HepG2 (cell line): Measurements from ENCODE around the gene CCR5AS.

Source experiments
- ATAC-seq: fragments of 200-7000 bp; cut with Tn5 transposase; 3 replicates; pipeline ENCODE4 v1.9.1; 2020; ENCODE audit warnings: mild to moderate bottlenecking, moderate library complexity
- BruUV-seq: library from RNA; stranded (reverse); fragments of 400-500 nt; replicated peaks from 2 replicates; lab custom pipeline; 2021; lab: Mats Ljungman, UMichigan
- CTCF ChIA-PET: fragments of 300-600 bp; formaldehyde crosslinking; extraction: SDS; loops from one replicate; lab custom pipeline; 2021; ENCODE audit warnings: low total read pairs, inconsistent platforms, low intra/inter-chr PET ratio; lab: Yijun Ruan, JAX
- POLR2A ChIA-PET: fragments of 350-600 bp; sonication (Branson Sonifier 250); formaldehyde crosslinking; loops from one replicate; lab custom pipeline; 2020; ENCODE audit warnings: antibody characterized with exemption, inconsistent platforms; lab: Yijun Ruan, JAX
- DNase-seq: peaks from one replicate; pipeline ENCODE4 v3.0.0-alpha.2; 2015; ENCODE audit warnings: low spot score
- FAIRE-seq: peaks from 3 replicates; lab custom pipeline; 2011; peaks lifted over from hg19 to GRCh38; lab: Jason Lieb, UNC
- H2AFZ ChIP-seq: one replicate; pipeline ENCODE4 v1.6.1; 2011; ENCODE audit warnings: low read length, inconsistent platforms
- H3K27ac ChIP-seq: fragments of 300-600 bp; 3 replicates; pipeline ENCODE4 v1.8.0; 2011; ENCODE audit warnings: mixed run types, mild to moderate bottlenecking, mixed read lengths, low read length, inconsistent platforms; ENCODE audit not compliant: insufficient read depth; ENCODE audit errors: extremely low read length
- H3K27me3 ChIP-seq, 2 experiments: fragments of 200-600 bp in 1 of 2; 2 replicates in 1 of 2; 3 replicates in 1 of 2; pipeline versions ENCODE4 v1.6.0 to v1.8.0; 2011; ENCODE audit warnings: low read length in 2 of 2, mild to moderate bottlenecking in 2 of 2, moderate library complexity in 2 of 2, inconsistent platforms in 1 of 2; ENCODE audit not compliant: insufficient read depth in 2 of 2, control insufficient read depth in 1 of 2
- H3K36me3 ChIP-seq, 2 experiments: fragments of 200-600 bp in 1 of 2; replicated peaks in 1 of 2; 2 replicates in 1 of 2; 3 replicates in 1 of 2; pipeline versions ENCODE4 v1.5.1 to v1.8.0; 2011; ENCODE audit warnings: low read length in 2 of 2, inconsistent platforms in 1 of 2; ENCODE audit not compliant: insufficient read depth in 2 of 2, control insufficient read depth in 1 of 2
- H3K4me1 ChIP-seq: 2 replicates; pipeline ENCODE4 v1.5.1; 2012; ENCODE audit warnings: low read length, inconsistent platforms; ENCODE audit not compliant: insufficient read depth
- H3K4me2 ChIP-seq: 2 replicates; pipeline ENCODE4 v1.6.0; 2011; ENCODE audit warnings: low read depth, low read length, inconsistent platforms
- H3K4me3 ChIP-seq, 3 experiments: fragments of 200-600 bp in 1 of 3; sonication (generic), shearing (Covaris generic) in 1 of 3; replicated peaks in 1 of 3; 2 replicates each; pipeline ENCODE4 v1.5.1; 2011 to 2016; ENCODE audit warnings: low read length in 3 of 3, inconsistent platforms in 2 of 3, low read depth in 2 of 3, mild to moderate bottlenecking in 2 of 3, control low read depth in 1 of 3, mixed read lengths in 1 of 3; ENCODE audit not compliant: insufficient read depth in 1 of 3
- H3K79me2 ChIP-seq: one replicate; pipeline ENCODE4 v1.6.1; 2011; ENCODE audit warnings: low read length, inconsistent platforms; ENCODE audit not compliant: insufficient read depth
- H3K9ac ChIP-seq: 2 replicates; pipeline ENCODE4 v1.6.0; 2011; ENCODE audit warnings: mild to moderate bottlenecking, low read depth, low read length, inconsistent platforms; ENCODE audit not compliant: insufficient read depth
- H3K9me3 ChIP-seq: 2 replicates; pipeline ENCODE4 v1.5.1; 2012; ENCODE audit warnings: mild to moderate bottlenecking, low read length
- H4K20me1 ChIP-seq: 2 replicates; pipeline ENCODE4 v1.6.0; 2011; ENCODE audit warnings: inconsistent platforms, mild to moderate bottlenecking, low read length, moderate library complexity; ENCODE audit not compliant: insufficient read depth
- CCAR2 ChIP-seq: fragments of 200-400 bp; formaldehyde crosslinking; optimal IDR thresholded peaks from 2 replicates; pipeline ENCODE3; 2018; ENCODE audit warnings: low read depth, mild to moderate bottlenecking, low read length, moderate library complexity
- MED1 ChIP-seq: sonication (generic); formaldehyde crosslinking; IDR thresholded peaks from 2 replicates; pipeline ENCODE4 v1.4.0; 2020; ENCODE audit warnings: missing genetic modification reagents
- TSC22D2 ChIP-seq: sonication (generic); formaldehyde crosslinking; IDR thresholded peaks from 2 replicates; pipeline ENCODE4 v1.5.1; 2020; ENCODE audit warnings: missing genetic modification reagents, mild to moderate bottlenecking, borderline replicate concordance
- ZNF234 ChIP-seq: sonication (generic); formaldehyde crosslinking; conservative IDR thresholded peaks from 2 replicates; pipeline ENCODE4 v1.5.1; 2020; ENCODE audit warnings: mild to moderate bottlenecking, missing genetic modification reagents
- ZNF350 ChIP-seq: sonication (generic); formaldehyde crosslinking; IDR thresholded peaks from 2 replicates; pipeline ENCODE4 v1.4.0; 2020; ENCODE audit warnings: mild to moderate bottlenecking, low read depth, missing genetic modification reagents, borderline replicate concordance
- ZNF652 ChIP-seq: IDR thresholded peaks from 2 replicates; pipeline ENCODE4 v1.6.1; 2016; ENCODE audit warnings: low read depth, borderline replicate concordance
- ZNF781 ChIP-seq: sonication (generic); formaldehyde crosslinking; IDR thresholded peaks from 2 replicates; pipeline ENCODE4 v1.5.1; 2020; ENCODE audit warnings: borderline replicate concordance, mild to moderate bottlenecking, missing genetic modification reagents; ENCODE audit errors: not compliant biosample characterization
- WGBS: methylation state at CpG from one replicate; pipeline ENCODE4 v1.1.6; 2017; ENCODE audit warnings: low lambda C conversion rate; 5-methylcytosine and 5-hydroxymethylcytosine counted together
- in situ Hi-C: cut with HindIII; loops from 2 replicates; pipeline ENCODE4 v1.10.0; 2017; ENCODE audit warnings: low pct_unique_long_range_greater_than_20kb; ENCODE audit not compliant: extremely low pct_ligation_motif_present
- intact Hi-C: fragments of 100-400 bp; cut with micrococcal nuclease; formaldehyde crosslinking; loops from one replicate; pipeline ENCODE4 v1.10.0; 2022; ENCODE audit not compliant: unreplicated experiment
- TF ChIP-seq, protein P1 (sequence below): sonication (generic); formaldehyde crosslinking; IDR thresholded peaks from 2 replicates; pipeline ENCODE4 v1.4.0; 2020; ENCODE audit warnings: missing genetic modification reagents
- TF ChIP-seq, protein P2 (sequence below): sonication (generic); formaldehyde crosslinking; IDR thresholded peaks from 2 replicates; pipeline ENCODE4 v1.8.1; 2022; ENCODE audit warnings: mild to moderate bottlenecking, missing genetic modification reagents

Gene CCR5AS

DNA sequence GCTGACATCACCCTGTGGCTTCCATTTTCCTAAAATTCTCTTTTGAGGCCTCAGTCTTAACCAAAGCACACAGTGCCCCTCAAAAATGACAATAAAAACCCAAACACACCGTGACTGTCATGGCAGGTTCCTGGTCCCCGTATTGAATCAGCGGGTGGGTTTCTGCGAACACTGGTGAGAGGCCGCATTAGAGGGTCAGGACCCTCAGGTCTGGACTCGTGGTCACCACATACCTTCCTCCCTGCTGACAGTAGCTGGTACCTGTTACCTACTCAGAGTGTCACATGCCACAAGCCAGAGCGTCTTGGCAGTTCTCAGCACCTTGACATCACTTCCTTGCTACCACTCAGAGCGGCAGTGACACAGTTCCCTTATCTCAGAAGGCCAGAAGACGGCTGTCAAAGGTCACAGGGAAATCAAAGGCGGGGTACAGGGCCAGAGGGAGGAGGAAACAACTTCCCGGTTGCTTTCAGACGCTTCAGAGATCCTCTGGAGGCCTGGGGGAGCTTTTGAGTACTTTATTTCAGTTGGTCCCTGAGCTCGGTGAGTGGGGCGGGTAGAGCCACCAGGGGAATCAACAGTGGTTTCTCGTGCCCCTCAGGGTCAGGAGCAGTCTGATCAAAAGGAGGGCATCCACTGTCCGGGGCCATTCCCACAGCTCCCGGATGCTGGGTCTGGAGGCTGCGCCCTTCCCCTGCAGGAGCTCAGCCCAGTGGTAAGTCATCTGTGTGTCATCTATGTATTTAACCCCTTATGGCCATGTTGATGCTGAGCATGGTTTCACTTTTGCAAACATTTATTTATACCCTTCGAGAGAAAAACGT lies at the start of gene CCR5AS, which contains the start of gene CCRL2:
Gene CCR5AS (minus strand): TSS at position 279 of the 824 bp plus-strand sequence.
Gene CCRL2 (plus strand): TSS at position 472 of the 824 bp plus-strand sequence. CDS start 821 bp downstream, outside the sequence.
- CTCF ChIA-PET = no interaction called here

DNA sequence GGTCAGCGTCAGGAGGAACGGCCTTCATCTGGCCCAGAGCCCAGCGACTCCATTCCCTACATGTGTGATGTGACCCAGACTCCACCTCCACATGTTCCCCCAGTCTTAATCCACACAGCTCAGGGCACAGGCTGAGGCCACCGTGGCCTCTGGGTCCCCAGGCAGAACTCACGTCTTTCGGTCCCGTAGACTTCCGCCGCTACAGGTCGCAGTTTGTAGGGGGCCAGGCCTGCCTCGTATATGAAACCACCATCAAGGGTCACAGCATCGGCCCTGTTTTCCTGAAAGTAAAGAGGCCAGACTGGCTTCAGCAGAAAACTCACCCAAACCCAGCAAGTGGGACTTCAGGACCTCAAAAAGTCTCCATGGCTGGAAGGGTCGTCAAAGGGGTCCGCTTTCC lies 49.3 kb upstream of the CCR5AS start:
- 0 out of 2 replicates have a peak, but pooled peaks cover 8% of the 10 kb centered on the region for H3K9me3 ChIP-seq
- ATAC-seq (peak; percentile 25; the same call in 1 of the 3 replicates), FAIRE-seq (no peak), DNase-seq (no peak)
- intact Hi-C loops (no loop called here), in situ Hi-C loops (no loop called here)
- H3K27ac ChIP-seq = no peak overlapping the region
- no peak overlapping the region for H3K9ac ChIP-seq
- no peaks in the 10 kb centered on the region for H4K20me1 ChIP-seq
- WGBS = 67% methylated on average over 10 of the region's 14 CpGs
- no peaks in the 10 kb centered on the region for H3K4me1 ChIP-seq
- BruUV-seq = no TSS peak
- H3K27me3 ChIP-seq = peaks cover 1 to 19% of the 10 kb centered on the region in 2 experiments; a peak in 3 of 5 replicates
- no peak overlapping the region for H2AFZ ChIP-seq
- POLR2A ChIA-PET = no interaction called here
- no peaks in the 10 kb centered on the region for H3K79me2 ChIP-seq
- CTCF ChIA-PET = no interaction called here
- no peak overlapping the region for H3K4me2 ChIP-seq
- TF ChIP-seq ZNF234 (CRISPR knock-in tag) = no peak
- TF ChIP-seq CCAR2 = no peak
- no peak for TF ChIP-seq ZNF781
- TF ChIP-seq, protein P1, sequence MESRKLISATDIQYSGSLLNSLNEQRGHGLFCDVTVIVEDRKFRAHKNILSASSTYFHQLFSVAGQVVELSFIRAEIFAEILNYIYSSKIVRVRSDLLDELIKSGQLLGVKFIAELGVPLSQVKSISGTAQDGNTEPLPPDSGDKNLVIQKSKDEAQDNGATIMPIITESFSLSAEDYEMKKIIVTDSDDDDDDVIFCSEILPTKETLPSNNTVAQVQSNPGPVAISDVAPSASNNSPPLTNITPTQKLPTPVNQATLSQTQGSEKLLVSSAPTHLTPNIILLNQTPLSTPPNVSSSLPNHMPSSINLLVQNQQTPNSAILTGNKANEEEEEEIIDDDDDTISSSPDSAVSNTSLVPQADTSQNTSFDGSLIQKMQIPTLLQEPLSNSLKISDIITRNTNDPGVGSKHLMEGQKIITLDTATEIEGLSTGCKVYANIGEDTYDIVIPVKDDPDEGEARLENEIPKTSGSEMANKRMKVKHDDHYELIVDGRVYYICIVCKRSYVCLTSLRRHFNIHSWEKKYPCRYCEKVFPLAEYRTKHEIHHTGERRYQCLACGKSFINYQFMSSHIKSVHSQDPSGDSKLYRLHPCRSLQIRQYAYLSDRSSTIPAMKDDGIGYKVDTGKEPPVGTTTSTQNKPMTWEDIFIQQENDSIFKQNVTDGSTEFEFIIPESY (CRISPR knock-in tag) = no peak
- no peak for TF ChIP-seq MED1 (CRISPR knock-in tag)
- TF ChIP-seq TSC22D2 = no peak
- TF ChIP-seq, protein P2, sequence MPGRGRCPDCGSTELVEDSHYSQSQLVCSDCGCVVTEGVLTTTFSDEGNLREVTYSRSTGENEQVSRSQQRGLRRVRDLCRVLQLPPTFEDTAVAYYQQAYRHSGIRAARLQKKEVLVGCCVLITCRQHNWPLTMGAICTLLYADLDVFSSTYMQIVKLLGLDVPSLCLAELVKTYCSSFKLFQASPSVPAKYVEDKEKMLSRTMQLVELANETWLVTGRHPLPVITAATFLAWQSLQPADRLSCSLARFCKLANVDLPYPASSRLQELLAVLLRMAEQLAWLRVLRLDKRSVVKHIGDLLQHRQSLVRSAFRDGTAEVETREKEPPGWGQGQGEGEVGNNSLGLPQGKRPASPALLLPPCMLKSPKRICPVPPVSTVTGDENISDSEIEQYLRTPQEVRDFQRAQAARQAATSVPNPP = no peak
- no peaks in the 10 kb centered on the region for H3K36me3 ChIP-seq
- H3K4me3 ChIP-seq = no peak overlapping the region

More for the DNA sequence above, at the start of gene CCR5AS, which contains the start of gene CCRL2:
- peaks cover 2 to 8% of the 10 kb centered on the region in 2 experiments; a peak in 2 of 5 replicates for H3K27me3 ChIP-seq
- DNase-seq = no peak
- H3K4me2 ChIP-seq = 0 out of 2 replicates have a peak within 1 kb of the TSS, but pooled peaks have one; percentile 2
- BruUV-seq = no TSS peak
- no peak for FAIRE-seq
- H3K9me3 ChIP-seq = no peaks in the 10 kb centered on the region
- no peaks in the 10 kb centered on the region for H3K36me3 ChIP-seq
- no peak within 1 kb of the TSS for H2AFZ ChIP-seq
- intact Hi-C loops (no loop called here), in situ Hi-C loops (no loop called here)
- no peak for TF ChIP-seq ZNF350 (CRISPR knock-in tag)
- peak; percentile 55; the same call in 1 of the 2 replicates for TF ChIP-seq ZNF652 (CRISPR knock-in tag)
- no peaks in the 10 kb centered on the region for H3K79me2 ChIP-seq
- no peaks in the 10 kb centered on the region for H4K20me1 ChIP-seq
- POLR2A ChIA-PET = no interaction called here
- no peaks in the 10 kb centered on the region for H3K4me1 ChIP-seq
- WGBS = 30% methylated on average over 12 of the region's 20 CpGs
- no peak within 1 kb of the TSS for H3K4me3 ChIP-seq
- no peak for ATAC-seq
- H3K27ac ChIP-seq = no peak within 1 kb of the TSS
- no peak within 1 kb of the TSS for H3K9ac ChIP-seq
